Choroid plexus epithelial cell (primary cell): ENCODE measurements around the gene SLC12A9.

Experiments
- DNase-seq: peaks from one replicate; pipeline ENCODE4 v3.0.0-alpha.2; 2010; ENCODE audit warnings: low read depth
- H3K4me3 ChIP-seq: 2 replicates; pipeline ENCODE4 v1.5.1; 2011; ENCODE audit warnings: low read depth, mild to moderate bottlenecking, control low read depth, low read length, moderate library complexity
- CTCF ChIP-seq: conservative IDR thresholded peaks from 2 replicates; pipeline ENCODE4 v1.5.1; 2011; ENCODE audit warnings: low read depth, mild to moderate bottlenecking, control low read depth, inconsistent platforms, low read length, moderate library complexity

The SLC12A9 gene

GRCh38 chr7:100822236-100823139 lies 30.0 kb upstream of the SLC12A9 start:
- TF ChIP-seq CTCF, result no peak
- no peak overlapping the region for H3K4me3 ChIP-seq

GRCh38 chr7:100823140-100823525 lies 29.4 kb upstream of the SLC12A9 start:
- no peak for DNase-seq
- TF ChIP-seq CTCF, result no peak
- no peak overlapping the region for H3K4me3 ChIP-seq

More at GRCh38 chr7:100822236-100823139, 30.0 kb upstream of the SLC12A9 start:
- no peak for DNase-seq

GRCh38 chr7:100823534-100823933 lies 29.0 kb upstream of the SLC12A9 start:
- TF ChIP-seq CTCF, result no peak
- no peak for DNase-seq
- H3K4me3 ChIP-seq, result no peak overlapping the region

DNA sequence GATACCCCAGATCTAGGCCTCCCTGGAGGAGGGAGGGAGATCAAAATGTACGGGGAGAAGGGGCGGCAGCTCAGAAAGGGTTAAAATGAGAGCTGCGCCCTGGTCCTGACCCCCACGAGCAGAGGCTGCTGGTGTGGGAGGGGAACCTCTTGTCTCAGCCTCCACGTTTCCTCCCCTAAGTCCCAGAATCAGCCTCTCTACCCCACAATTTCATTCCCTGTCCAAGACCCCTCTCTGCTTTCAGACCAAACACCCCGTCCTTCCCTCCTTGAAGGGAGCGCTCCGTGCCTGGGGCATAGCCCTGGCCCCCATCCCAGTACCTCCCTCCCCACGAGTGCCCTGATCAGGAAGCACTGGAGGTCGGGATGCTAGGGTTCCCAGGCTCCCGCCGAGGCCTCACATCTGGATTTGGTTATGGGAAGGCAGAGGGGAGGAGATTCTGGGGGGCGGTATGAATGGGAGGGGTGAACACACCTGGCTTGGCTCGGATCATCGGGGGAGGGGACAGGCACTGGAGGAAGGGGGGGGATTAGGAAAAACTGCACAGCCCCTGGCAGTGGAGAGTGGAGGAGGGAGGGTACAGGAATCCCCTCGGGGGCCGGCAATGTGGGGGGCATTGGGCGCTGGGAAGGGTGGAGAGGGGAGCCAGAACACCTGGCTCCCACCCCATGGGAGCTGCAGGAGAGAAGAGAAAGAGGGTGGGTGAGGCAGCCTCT lies 27.9 kb upstream of the SLC12A9 start:
- no peak overlapping the region for H3K4me3 ChIP-seq
- TF ChIP-seq CTCF, result no peak
- DNase-seq, result no peak

GRCh38 chr7:100825215-100825671 lies 27.3 kb upstream of the SLC12A9 start:
- DNase-seq, result peak; percentile 32
- H3K4me3 ChIP-seq, result peak overlapping the region; percentile 66
- no peak for TF ChIP-seq CTCF

- H3K4me3 ChIP-seq, result peak overlapping the region; percentile 66
- peak; percentile 44 for TF ChIP-seq CTCF
- peak; percentile 57 for DNase-seq
Measured at GRCh38 chr7:100825751-100826513, 26.6 kb upstream of the SLC12A9 start.
